Gastrocnemius medialis (tissue), 4 donors: Measurements from ENCODE around the gene PBXIP1. TPM values are rescaled to one million over a fixed set of nuclear protein-coding genes. Genes with fewer than 3 reads are reported as not detected.

ENCODE experiments used
- ATAC-seq, 2 donors: fragments of 150-250 bp; one replicate each; pipeline ENCODE4 v1.9.1; 2016
- DNase-seq, 2 donors: peaks; one replicate each; pipeline ENCODE4 v3.0.0-alpha.2; 2019
- H3K27ac ChIP-seq, 4 donors: fragments of 200-600 bp; sonication (generic); 1 replicate in 1 of 4; 2 replicates in 3 of 4; pipeline ENCODE4 v1.5.1; 2016 to 2018; ENCODE audit warnings: mild to moderate bottlenecking in 2 of 4, moderate library complexity in 1 of 4
- H3K27me3 ChIP-seq, 3 donors: fragments of 200-600 bp; sonication (generic) in 2 of 3; 1 replicate in 1 of 3; 2 replicates in 2 of 3; pipeline versions ENCODE4 v1.5.1 to v1.6.0; 2016 to 2019; ENCODE audit warnings: mild to moderate bottlenecking in 1 of 3, moderate library complexity in 1 of 3
- H3K36me3 ChIP-seq, 2 donors: fragments of 200-600 bp; sonication (generic) in 1 of 2; one replicate each; pipeline ENCODE4 v1.5.1; 2017 to 2018
- H3K4me1 ChIP-seq, 2 donors: fragments of 200-600 bp; sonication (generic) in 1 of 2; one replicate each; pipeline ENCODE4 v1.5.1; 2016 to 2017; ENCODE audit warnings: mild to moderate bottlenecking in 2 of 2
- H3K4me3 ChIP-seq, 4 donors: fragments of 200-600 bp; sonication (generic) in 3 of 4; 1 replicate in 1 of 4; 2 replicates in 3 of 4; pipeline ENCODE4 v1.5.1; 2016 to 2019; ENCODE audit warnings: mild to moderate bottlenecking in 2 of 4
- H3K9me3 ChIP-seq, 3 donors: fragments of 200-600 bp; sonication (generic) in 2 of 3; 1 replicate in 1 of 3; 2 replicates in 2 of 3; pipeline ENCODE4 v1.5.1; 2016 to 2019
- POLR2A ChIP-seq, 2 donors: fragments of 450-650 bp; IDR thresholded peaks; one replicate each; pipeline ENCODE4 v1.6.1; 2017; ENCODE audit warnings: antibody characterized with exemption in 2 of 2, mild to moderate bottlenecking in 2 of 2, moderate library complexity in 2 of 2
- in situ Hi-C, 4 donors: fragments of 200-750 bp; cut with MboI; loops; one replicate each; pipeline versions ENCODE4 v1.15.0 to v1.8.0; 2017; ENCODE audit warnings: low sequenced_read_pairs in 4 of 4
- intact Hi-C: fragments of 100-400 bp; cut with DNase I; formaldehyde crosslinking; loops from one replicate; pipeline ENCODE4 v1.15.1; 2023; ENCODE audit warnings: low total_unique reads
- total RNA-seq, 4 donors: library from RNA; depleted of rRNA; stranded (reverse); fragments of >200 nt; gene quantifications; one replicate each; pipeline versions ENCODE4 v1.1.0 to v1.2.3, GENCODE V29; 2016
- TF ChIP-seq, protein P1 (sequence below), 5 experiments: fragments of 450-650 bp in 3 of 5; fragments of 200-600 bp in 2 of 5; sonication (generic) in 2 of 5; IDR thresholded peaks in 4 of 5; conservative IDR thresholded peaks in 1 of 5; 1 replicate in 4 of 5; 2 replicates in 1 of 5; pipeline ENCODE4 v1.5.1; 2016 to 2019; ENCODE audit warnings: antibody characterized with exemption in 5 of 5, mild to moderate bottlenecking in 3 of 5, moderate library complexity in 3 of 5

Gene PBXIP1
- total RNA-seq, 4 donors from 2014 or later: 126 to 171 (median 165) TPM

DNA sequence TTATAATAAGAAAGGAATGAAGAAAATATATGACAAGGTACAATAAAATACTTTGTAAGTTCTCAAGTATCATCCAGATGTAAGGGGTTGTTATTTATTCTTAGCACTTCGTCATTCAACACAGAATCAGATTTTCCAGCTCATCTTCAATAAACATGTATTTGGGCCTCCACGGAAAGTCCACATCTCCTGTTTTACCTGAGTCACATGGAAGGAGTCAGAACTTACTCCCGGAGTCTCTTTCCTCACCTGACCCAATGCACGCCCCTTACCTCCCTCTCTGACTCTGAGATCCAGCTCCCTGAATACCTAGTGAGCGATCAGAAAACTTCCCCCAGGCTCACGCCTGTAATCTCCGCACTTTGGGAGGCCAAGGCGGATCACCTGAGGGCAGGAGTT is 17.9 kb downstream of the PBXIP1 start:
- H3K4me1 ChIP-seq: peaks cover 11 to 15% of the 10 kb centered on the region in 2 donors

GRCh38 chr1:154937085-154937987 is 18.6 kb downstream of the PBXIP1 start:
- DNase-seq (peak; percentile 79 to 88), ATAC-seq (peak; percentile 84 to 88)
- H3K9me3 ChIP-seq: no peaks in the 10 kb centered on the region
- in situ Hi-C loops: no loop called here
- H3K4me1 ChIP-seq: peaks cover 11 to 15% of the 10 kb centered on the region in 2 donors
- peak overlapping the region; percentile 93 to 99 (median 98) for H3K27ac ChIP-seq
- peak overlapping the region; percentile 65 to 97 (median 83) for H3K4me3 ChIP-seq
- no peaks in the 10 kb centered on the region for H3K27me3 ChIP-seq
- intact Hi-C loops: loop anchor here (1.0 to 2.0 kb wide), 4 partner anchors 19 to 379 kb away; partner anchors contain the start of genes KCNN3, PBXIP1 and UBE2Q1
- no peaks in the 10 kb centered on the region for H3K36me3 ChIP-seq
- peak; percentile 59 to 61 for TF ChIP-seq POLR2A (IDR thresholded peaks at IDR 0.05)
- TF ChIP-seq, protein P1, sequence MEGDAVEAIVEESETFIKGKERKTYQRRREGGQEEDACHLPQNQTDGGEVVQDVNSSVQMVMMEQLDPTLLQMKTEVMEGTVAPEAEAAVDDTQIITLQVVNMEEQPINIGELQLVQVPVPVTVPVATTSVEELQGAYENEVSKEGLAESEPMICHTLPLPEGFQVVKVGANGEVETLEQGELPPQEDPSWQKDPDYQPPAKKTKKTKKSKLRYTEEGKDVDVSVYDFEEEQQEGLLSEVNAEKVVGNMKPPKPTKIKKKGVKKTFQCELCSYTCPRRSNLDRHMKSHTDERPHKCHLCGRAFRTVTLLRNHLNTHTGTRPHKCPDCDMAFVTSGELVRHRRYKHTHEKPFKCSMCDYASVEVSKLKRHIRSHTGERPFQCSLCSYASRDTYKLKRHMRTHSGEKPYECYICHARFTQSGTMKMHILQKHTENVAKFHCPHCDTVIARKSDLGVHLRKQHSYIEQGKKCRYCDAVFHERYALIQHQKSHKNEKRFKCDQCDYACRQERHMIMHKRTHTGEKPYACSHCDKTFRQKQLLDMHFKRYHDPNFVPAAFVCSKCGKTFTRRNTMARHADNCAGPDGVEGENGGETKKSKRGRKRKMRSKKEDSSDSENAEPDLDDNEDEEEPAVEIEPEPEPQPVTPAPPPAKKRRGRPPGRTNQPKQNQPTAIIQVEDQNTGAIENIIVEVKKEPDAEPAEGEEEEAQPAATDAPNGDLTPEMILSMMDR (IDR thresholded peaks at IDR 0.05 in 4 of 5, conservative IDR thresholded peaks at IDR 0.05 in 1 of 5): peak in 3 of 5 experiments; percentile 14 to 43 (median 31)

More for the DNA sequence above, 17.9 kb downstream of the PBXIP1 start:
- peak overlapping the region in 2 of 4 donors; percentile 88 to 97 for H3K4me3 ChIP-seq
- no peaks in the 10 kb centered on the region for H3K27me3 ChIP-seq
- no peaks in the 10 kb centered on the region for H3K9me3 ChIP-seq
- no peak for DNase-seq
- TF ChIP-seq, protein P1 (IDR thresholded peaks at IDR 0.05 in 4 of 5, conservative IDR thresholded peaks at IDR 0.05 in 1 of 5): no peak
- TF ChIP-seq POLR2A (IDR thresholded peaks at IDR 0.05): no peak
- in situ Hi-C loops: no loop called here
- ATAC-seq: no peak
- intact Hi-C loops: loop anchor here (1.0 to 2.0 kb wide), 4 partner anchors 18 to 379 kb away; partner anchors contain the start of genes KCNN3, PBXIP1 and UBE2Q1
- H3K27ac ChIP-seq: peak overlapping the region; percentile 93 to 99 (median 98)
- no peaks in the 10 kb centered on the region for H3K36me3 ChIP-seq

DNA sequence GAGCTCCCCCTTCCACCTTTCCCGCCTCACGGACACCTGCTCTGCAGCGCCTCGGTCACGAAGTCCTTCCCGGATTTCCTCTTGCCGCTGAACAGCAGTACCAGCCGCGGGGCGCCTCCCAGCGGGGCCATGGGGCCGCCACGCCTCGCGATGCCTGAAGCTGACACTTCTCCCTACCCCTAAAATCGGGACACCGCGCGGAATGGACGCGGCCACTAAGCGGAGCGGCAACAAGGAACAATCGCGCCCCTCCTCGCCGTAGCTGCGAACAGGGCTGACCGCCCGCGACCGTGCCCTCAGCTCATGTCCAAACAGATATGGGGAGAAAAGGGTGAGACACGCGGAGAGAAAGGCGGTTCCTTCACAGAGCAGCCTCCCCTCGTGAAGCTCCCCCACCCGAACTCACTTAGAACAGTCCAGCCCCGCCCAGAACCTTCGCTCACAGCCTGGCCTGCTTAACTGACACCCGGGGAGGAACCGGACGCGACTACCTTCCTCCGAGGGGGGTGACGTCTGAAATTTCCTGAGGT is 19.3 kb downstream of the PBXIP1 start, which contains the start of gene PMVK:
PMVK (minus strand) TSS at position 165 of the 530 bp plus-strand sequence; CDS start at position 131, 34 bp downstream.
- Histone ChIP-seq H3K4me3 (peak within 1 kb of the TSS; percentile 65 to 97 (median 83)), H3K27me3 (no peaks in the 10 kb centered on the region), H3K27ac (peak within 1 kb of the TSS; percentile 93 to 99 (median 98)), H3K9me3 (no peaks in the 10 kb centered on the region), H3K36me3 (no peaks in the 10 kb centered on the region), H3K4me1 (peaks cover 11 to 15% of the 10 kb centered on the region in 2 donors)
- ATAC-seq (peak; percentile 94 to 96), DNase-seq (peak; percentile 92 to 95)
- in situ Hi-C loops: no loop called here
- peak in 1 of 2 donors; percentile 30 for TF ChIP-seq POLR2A (IDR thresholded peaks at IDR 0.05)
- TF ChIP-seq, protein P1 (IDR thresholded peaks at IDR 0.05 in 4 of 5, conservative IDR thresholded peaks at IDR 0.05 in 1 of 5): peak in 3 of 5 experiments; percentile 36 to 55 (median 42)
- intact Hi-C loops: loop anchor here (1.0 to 2.0 kb wide), 4 partner anchors 20 to 378 kb away; partner anchors contain the start of genes KCNN3, PBXIP1 and UBE2Q1

GRCh38 chr1:154935749-154936554 is 19.9 kb downstream of the PBXIP1 start:
- no peak for ATAC-seq
- intact Hi-C loops: loop anchor here (2.0 kb wide), 3 partner anchors 65 to 377 kb away; partner anchors contain the start of genes KCNN3 and UBE2Q1
- in situ Hi-C loops: no loop called here

More at GRCh38 chr1:154935749-154936554, 19.9 kb downstream of the PBXIP1 start:
- no peaks in the 10 kb centered on the region for H3K9me3 ChIP-seq
- H3K36me3 ChIP-seq: no peaks in the 10 kb centered on the region
- H3K4me3 ChIP-seq: peak overlapping the region; percentile 65 to 97 (median 83)
- no peaks in the 10 kb centered on the region for H3K27me3 ChIP-seq
- peak overlapping the region; percentile 93 to 99 (median 98) for H3K27ac ChIP-seq
- H3K4me1 ChIP-seq: peaks cover 11 to 15% of the 10 kb centered on the region in 2 donors
- no peak for DNase-seq
- TF ChIP-seq, protein P1 (IDR thresholded peaks at IDR 0.05 in 4 of 5, conservative IDR thresholded peaks at IDR 0.05 in 1 of 5): no peak
- TF ChIP-seq POLR2A (IDR thresholded peaks at IDR 0.05): no peak
